Stomach smooth muscle (tissue), 2 donors: ENCODE data around the gene PDE4D.

Experiments used
- H3K27ac ChIP-seq: one replicate; pipeline ENCODE4 v1.7.0; 2013; ENCODE audit warnings: mild to moderate bottlenecking, low read length, inconsistent platforms
- H3K27me3 ChIP-seq, 2 donors: one replicate each; pipeline ENCODE4 v1.7.0; 2013; ENCODE audit warnings: low read length in 2 of 2; ENCODE audit not compliant: insufficient read depth in 2 of 2, control insufficient read depth in 1 of 2
- H3K36me3 ChIP-seq, 2 donors: one replicate each; pipeline ENCODE4 v1.7.0; 2013; ENCODE audit warnings: low read length in 2 of 2; ENCODE audit not compliant: control insufficient read depth in 2 of 2, insufficient read depth in 2 of 2
- H3K4me1 ChIP-seq: one replicate; pipeline ENCODE4 v1.7.0; 2013; ENCODE audit warnings: low read length; ENCODE audit not compliant: control insufficient read depth, insufficient read depth
- H3K4me3 ChIP-seq, 2 donors: one replicate each; pipeline ENCODE4 v1.7.0; 2013; ENCODE audit warnings: low read length in 2 of 2
- H3K9ac ChIP-seq, 2 donors: one replicate each; pipeline ENCODE4 v1.7.0; 2013; ENCODE audit warnings: low read length in 2 of 2, mild to moderate bottlenecking in 1 of 2
- H3K9me3 ChIP-seq, 2 donors: one replicate each; pipeline ENCODE4 v1.7.0; 2013; ENCODE audit warnings: low read length in 2 of 2; ENCODE audit not compliant: control insufficient read depth in 2 of 2
- donor health status: healthy.
- donor health status: Pancreatic carcinoma.

The PDE4D gene

DNA sequence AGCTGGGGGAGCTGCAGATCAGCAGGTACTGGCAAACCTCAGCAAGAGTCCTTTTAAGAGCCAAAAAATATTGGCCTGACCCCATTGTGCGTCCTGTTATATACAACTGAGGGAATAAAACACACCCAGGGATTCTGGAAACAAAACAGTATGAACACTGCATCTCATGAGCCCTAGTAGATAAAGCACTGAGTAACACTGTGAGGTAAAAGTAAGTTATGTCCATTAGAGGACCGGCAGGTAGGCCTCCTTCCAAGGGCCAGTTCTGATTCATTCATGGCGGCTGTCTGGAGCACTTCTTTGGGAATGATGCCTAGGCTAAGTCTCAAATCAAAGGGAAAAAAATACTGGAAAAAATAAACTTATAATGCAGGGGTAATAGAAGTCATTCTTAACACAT is 64.9 kb downstream of the PDE4D start:
- Histone ChIP-seq H3K4me1 (no peaks in the 10 kb centered on the region), H3K9me3 (no peaks in the 10 kb centered on the region), H3K36me3 (no peaks in the 10 kb centered on the region), H3K27ac (no peak overlapping the region), H3K27me3 (no peaks in the 10 kb centered on the region), H3K9ac (no peak overlapping the region), H3K4me3 (no peak overlapping the region)

DNA sequence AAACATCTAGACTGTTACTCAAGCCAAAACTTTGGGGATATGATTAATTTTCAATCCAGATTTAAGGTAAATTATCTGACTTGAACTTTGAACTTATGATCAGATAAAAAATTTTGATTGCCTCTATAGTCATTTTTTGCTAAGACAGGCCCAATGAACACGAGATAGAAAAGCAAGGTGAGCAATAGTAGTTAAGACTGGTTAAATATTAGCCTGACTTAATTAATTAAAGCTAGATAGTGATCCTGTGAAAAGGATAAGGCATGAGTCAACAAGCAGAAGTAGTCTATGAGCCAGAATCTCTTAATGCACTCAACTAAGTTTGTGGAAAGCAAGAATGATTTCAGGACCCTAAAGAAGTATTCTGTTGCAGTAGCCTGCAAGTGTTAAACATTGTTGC is 66.5 kb downstream of the PDE4D start:
- Histone ChIP-seq H3K27ac (no peak overlapping the region), H3K4me3 (no peak overlapping the region), H3K9ac (no peak overlapping the region), H3K9me3 (no peaks in the 10 kb centered on the region), H3K36me3 (no peaks in the 10 kb centered on the region), H3K4me1 (no peaks in the 10 kb centered on the region), H3K27me3 (no peaks in the 10 kb centered on the region)

DNA sequence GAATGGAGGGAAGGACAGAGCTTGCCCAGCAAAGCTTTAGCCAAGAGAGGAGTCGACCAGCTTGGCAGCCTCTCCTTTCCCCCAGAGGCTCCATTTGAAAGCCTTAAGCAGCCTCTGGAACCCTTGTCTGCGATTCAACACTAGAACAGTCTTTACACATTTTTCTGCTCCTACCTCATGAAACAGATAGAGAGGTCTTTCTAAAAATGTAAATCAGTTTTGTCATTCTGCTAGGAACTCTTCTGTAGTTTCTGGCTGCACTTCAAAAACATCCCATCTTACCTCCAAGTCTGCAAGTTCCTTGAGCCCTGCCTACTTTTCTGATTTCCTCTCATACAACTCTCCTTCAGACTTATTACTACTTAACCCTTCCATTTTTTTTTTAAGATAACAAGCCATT is 70.1 kb downstream of the PDE4D start:
- Histone ChIP-seq H3K27me3 (no peaks in the 10 kb centered on the region), H3K9ac (no peak overlapping the region), H3K27ac (no peak overlapping the region), H3K4me3 (no peak overlapping the region), H3K36me3 (no peaks in the 10 kb centered on the region), H3K4me1 (no peaks in the 10 kb centered on the region), H3K9me3 (no peaks in the 10 kb centered on the region)

DNA sequence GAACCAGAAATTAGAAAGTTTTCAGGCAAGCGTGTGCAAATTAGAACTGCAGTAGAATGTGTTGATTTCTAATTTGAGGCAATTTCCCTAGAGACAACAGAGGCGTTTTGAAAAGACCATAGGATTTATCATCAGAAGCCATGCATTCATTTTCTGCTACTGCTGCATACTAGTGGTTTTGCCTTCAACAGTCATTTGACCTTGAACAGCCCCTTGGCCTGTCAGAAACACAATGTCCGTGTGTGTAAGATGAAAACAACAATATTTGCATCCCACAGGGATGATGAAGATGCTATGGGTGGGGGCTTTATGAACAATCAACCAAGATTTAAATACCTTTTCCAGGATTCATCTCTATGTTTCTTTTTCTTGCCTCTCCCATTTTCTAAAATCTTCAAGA is 73.7 kb downstream of the PDE4D start:
- Histone ChIP-seq H3K9me3 (no peaks in the 10 kb centered on the region), H3K36me3 (no peaks in the 10 kb centered on the region), H3K4me1 (no peaks in the 10 kb centered on the region), H3K27me3 (no peaks in the 10 kb centered on the region), H3K9ac (no peak overlapping the region), H3K27ac (no peak overlapping the region), H3K4me3 (no peak overlapping the region)

DNA sequence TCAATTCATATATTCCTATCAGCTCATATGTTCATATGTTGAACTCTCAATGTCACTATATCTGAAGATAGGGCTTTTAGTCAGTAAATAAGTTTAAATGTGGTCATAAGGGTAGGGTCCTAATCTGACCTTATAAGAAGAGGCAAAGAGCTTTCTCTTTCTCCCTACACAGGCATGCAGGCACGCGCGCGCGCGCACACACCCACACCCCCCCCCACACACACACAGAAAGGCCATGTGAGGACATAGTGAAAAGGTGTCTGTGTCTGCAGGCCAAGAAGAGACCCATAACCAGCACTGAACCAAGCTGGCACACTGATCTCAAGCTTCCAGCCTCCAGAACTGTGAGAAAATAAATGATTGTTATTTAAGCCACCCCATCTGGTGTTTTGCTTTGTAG is 76.0 kb downstream of the PDE4D start:
- H3K4me1 ChIP-seq, result no peaks in the 10 kb centered on the region
- no peak overlapping the region for H3K9ac ChIP-seq
- H3K9me3 ChIP-seq, result no peaks in the 10 kb centered on the region
- no peak overlapping the region for H3K4me3 ChIP-seq
- no peaks in the 10 kb centered on the region for H3K27me3 ChIP-seq
- H3K27ac ChIP-seq, result no peak overlapping the region
- no peaks in the 10 kb centered on the region for H3K36me3 ChIP-seq

DNA sequence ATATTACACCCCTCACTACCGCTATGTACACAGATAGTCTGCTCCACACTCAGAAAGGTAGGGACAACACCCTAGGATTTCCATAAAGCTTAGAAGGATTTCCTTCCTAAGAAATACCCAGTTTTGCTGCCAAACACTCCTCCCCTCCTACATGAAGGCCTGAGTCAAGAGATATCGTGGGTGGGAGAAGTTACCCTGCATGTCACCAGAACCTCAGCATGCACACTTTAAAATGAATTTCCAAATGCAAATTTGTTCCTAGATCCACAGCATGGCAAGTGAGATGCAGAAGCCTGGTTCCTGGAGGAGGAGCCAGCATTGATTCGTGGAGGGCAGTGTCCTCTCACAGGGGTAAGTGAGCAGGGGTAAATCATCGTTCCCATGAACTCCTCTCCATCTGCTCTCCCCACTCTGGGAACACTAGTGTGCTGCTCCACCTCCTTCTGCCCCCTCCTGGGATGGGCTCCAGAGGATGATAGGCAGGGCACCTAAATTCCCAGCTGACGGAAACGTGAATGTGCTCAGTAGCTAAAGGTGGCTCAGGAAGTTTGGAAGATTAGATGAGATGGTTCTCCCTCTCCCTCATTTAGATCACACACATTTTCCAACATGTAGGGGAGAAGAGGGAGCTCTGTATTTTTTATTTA is 76.7 kb downstream of the PDE4D start:
- H3K9ac ChIP-seq, result no peak overlapping the region
- H3K36me3 ChIP-seq, result no peaks in the 10 kb centered on the region
- H3K9me3 ChIP-seq, result no peaks in the 10 kb centered on the region
- no peak overlapping the region for H3K27ac ChIP-seq
- H3K4me1 ChIP-seq, result no peaks in the 10 kb centered on the region
- no peak overlapping the region for H3K4me3 ChIP-seq
- H3K27me3 ChIP-seq, result no peaks in the 10 kb centered on the region

DNA sequence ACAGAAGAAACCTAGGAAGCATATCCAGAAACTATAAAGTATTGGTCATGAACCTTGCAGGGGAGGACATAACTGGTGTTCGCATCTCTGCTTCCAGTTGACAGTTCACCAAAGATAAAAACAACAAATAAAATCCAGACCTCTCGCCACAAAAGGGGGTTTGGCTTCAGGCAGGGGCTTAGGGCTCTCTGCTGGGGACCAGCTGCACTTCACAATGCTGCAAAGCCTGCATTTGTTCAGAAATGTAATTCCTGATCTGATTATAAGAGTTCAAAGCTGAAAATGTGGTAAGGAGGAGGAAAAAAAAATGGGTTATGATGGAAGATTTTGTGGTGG is 79.0 kb downstream of the PDE4D start:
- Histone ChIP-seq H3K4me3 (no peak overlapping the region), H3K36me3 (no peaks in the 10 kb centered on the region), H3K27ac (no peak overlapping the region), H3K9ac (no peak overlapping the region), H3K27me3 (no peaks in the 10 kb centered on the region), H3K9me3 (no peaks in the 10 kb centered on the region), H3K4me1 (no peaks in the 10 kb centered on the region)

DNA sequence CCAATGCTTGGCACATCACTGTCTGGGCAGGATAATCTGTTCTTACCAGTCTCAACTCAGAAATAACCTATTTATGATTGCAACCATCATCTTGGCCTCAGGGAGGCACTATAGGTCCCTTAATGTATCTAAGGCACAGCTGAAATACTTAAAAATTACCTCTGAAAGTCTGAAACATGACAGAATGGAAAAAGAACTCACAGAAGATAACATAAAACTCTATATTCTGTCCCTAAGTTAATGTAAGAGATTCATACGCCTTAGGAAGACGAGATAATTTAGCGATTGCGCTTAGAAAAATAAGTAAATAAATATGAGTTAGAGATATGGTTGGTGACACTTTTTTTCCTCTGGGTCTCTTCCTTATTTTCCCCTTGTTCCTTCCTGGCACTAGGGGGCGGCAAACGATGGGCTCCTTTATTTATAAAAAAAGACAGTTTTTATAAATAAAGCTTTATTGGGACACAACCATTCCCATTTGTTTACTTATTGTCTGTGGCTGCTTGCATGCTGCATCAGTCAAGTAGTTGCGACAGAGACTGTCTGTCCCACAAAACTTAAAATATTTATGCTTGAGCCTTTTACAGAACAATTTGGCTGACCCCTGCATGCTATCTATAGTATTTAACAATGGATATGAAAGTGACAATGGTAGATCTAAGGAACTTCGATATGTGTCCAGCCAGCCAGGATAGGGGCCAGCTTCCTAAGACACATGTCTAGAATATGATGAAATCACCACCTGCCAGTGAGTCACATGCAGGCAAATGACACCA is 79.6 kb downstream of the PDE4D start:
- no peak overlapping the region for H3K4me3 ChIP-seq
- H3K4me1 ChIP-seq, result no peaks in the 10 kb centered on the region
- H3K9me3 ChIP-seq, result no peaks in the 10 kb centered on the region
- no peaks in the 10 kb centered on the region for H3K27me3 ChIP-seq
- no peak overlapping the region for H3K27ac ChIP-seq
- H3K9ac ChIP-seq, result no peak overlapping the region
- H3K36me3 ChIP-seq, result no peaks in the 10 kb centered on the region

DNA sequence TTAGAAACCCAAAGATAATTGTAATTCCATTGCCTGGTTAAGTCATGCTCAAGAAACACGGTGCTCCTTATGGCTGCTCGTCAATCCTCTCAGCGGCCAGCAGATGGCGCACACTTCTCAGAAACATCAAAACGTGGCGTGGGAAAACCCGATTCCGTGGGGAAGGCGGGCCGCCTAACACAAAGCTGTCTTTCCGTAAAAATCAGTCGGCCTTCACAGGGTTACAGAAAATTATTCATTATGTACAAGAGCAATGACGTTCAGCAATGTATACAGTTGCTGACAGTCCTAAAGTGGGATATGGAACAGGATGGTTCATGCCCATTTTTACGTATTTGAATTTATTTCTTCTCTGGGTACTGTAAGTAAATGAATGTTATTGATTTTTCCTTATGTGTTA is 83.5 kb downstream of the PDE4D start:
- Histone ChIP-seq H3K4me3 (peak overlapping the region; percentile 33 to 67), H3K27me3 (no peaks in the 10 kb centered on the region), H3K9ac (no peak overlapping the region), H3K27ac (no peak overlapping the region), H3K36me3 (no peaks in the 10 kb centered on the region), H3K4me1 (no peaks in the 10 kb centered on the region), H3K9me3 (no peaks in the 10 kb centered on the region)

DNA sequence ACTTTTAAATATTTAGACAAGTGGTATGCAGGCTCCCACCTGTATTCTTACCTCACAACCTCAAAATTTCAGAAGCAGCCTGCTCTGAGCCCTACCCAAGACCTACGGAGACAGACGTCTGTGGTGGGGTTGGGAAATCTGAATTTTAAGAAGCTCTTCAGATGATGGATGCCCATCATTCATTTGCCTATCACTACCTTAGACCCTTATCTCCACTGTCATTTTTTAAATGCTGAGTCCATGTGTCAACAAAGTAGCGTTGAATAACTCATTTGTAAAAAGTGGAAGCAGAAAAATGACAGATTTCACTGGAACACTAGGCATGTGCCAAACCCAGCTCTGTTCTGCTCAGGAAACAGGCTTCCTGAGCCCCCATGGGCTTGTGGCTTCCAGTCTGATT is 85.7 kb downstream of the PDE4D start:
- H3K9ac ChIP-seq, result no peak overlapping the region
- H3K27me3 ChIP-seq, result no peaks in the 10 kb centered on the region
- H3K4me3 ChIP-seq, result no peak overlapping the region
- H3K36me3 ChIP-seq, result no peaks in the 10 kb centered on the region
- H3K9me3 ChIP-seq, result no peaks in the 10 kb centered on the region
- no peaks in the 10 kb centered on the region for H3K4me1 ChIP-seq
- no peak overlapping the region for H3K27ac ChIP-seq

DNA sequence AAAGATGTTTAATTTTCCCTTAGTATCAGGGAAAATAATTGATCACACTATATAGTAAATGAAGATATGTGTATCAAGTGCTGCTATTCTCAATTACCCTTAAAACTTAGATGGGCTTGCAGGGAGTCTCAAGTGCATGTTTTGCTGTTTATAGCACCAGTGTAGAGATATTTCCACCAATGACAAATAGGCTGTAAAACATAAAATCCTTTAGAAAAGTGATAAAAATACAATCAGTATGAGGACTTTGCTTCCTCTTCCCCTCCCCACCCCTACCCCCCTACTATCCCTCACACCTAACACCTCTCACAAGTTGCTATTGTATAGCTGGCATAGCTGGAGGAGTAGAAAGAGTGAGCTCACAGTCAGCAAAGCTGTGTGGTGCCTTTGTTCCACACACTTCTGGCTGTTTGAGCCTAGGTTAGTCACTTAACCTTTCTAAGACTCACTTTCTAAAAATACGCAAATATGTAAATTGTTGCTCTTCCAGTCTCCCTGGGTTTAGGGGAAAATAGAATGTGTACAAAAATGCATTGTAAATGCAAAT is 93.1 kb downstream of the PDE4D start:
- Histone ChIP-seq H3K9ac (no peak overlapping the region), H3K9me3 (no peaks in the 10 kb centered on the region), H3K27ac (no peak overlapping the region), H3K36me3 (no peaks in the 10 kb centered on the region), H3K4me1 (peaks cover 3% of the 10 kb centered on the region), H3K27me3 (no peaks in the 10 kb centered on the region), H3K4me3 (no peak overlapping the region)
